Neural crest cell (in vitro differentiated cells): Measurements from ENCODE around the gene ARG2. TPM values are rescaled to one million over a fixed set of nuclear protein-coding genes. Genes with fewer than 3 reads are reported as not detected.

Experiments used
- DNase-seq: peaks from one replicate; pipeline ENCODE4 v3.0.0; 2021; ENCODE audit warnings: low read depth, mixed read lengths, low spot score
- H3K27ac Mint-ChIP-seq: one replicate; pipeline ENCODE4 v1.8.0; 2021; ENCODE audit warnings: mild to moderate bottlenecking, mixed read lengths; ENCODE audit not compliant: unreplicated experiment
- H3K27me3 Mint-ChIP-seq: 2 replicates; pipeline ENCODE4 v1.8.0; 2021; ENCODE audit warnings: low read depth, mild to moderate bottlenecking, mixed read lengths
- H3K36me3 Mint-ChIP-seq: 2 replicates; pipeline ENCODE4 v1.8.0; 2021; ENCODE audit warnings: low read depth, mild to moderate bottlenecking, mixed read lengths
- H3K4me1 Mint-ChIP-seq: 2 replicates; pipeline ENCODE4 v1.8.0; 2021; ENCODE audit warnings: mixed read lengths
- H3K4me3 Mint-ChIP-seq: one replicate; pipeline ENCODE4 v1.8.0; 2021; ENCODE audit warnings: mild to moderate bottlenecking, mixed read lengths
- H3K9me3 Mint-ChIP-seq: 2 replicates; pipeline ENCODE4 v1.8.0; 2021; ENCODE audit warnings: mixed read lengths
- CTCF ChIP-seq: fragments of 200-600 bp; sonication (generic); conservative IDR thresholded peaks from 2 replicates; pipeline ENCODE4 v1.5.0; 2021; ENCODE audit warnings: antibody characterized with exemption, mild to moderate bottlenecking
- total RNA-seq: library from RNA; stranded (reverse); gene quantifications from 2 replicates; pipeline ENCODE4 v1.2.1, GENCODE V29; 2021

Gene ARG2
- total RNA-seq, 1 donor from 2014 or later = 22.2 TPM

- H3K27me3 Mint-ChIP-seq = no peaks in the 10 kb centered on the region
- H3K4me3 Mint-ChIP-seq = no peak overlapping the region
- no peaks in the 10 kb centered on the region for H3K9me3 Mint-ChIP-seq
- peaks cover 3% of the 10 kb centered on the region for H3K36me3 Mint-ChIP-seq
- no peak for TF ChIP-seq CTCF
- no peak for DNase-seq
- H3K4me1 Mint-ChIP-seq = peaks cover 6% of the 10 kb centered on the region
- no peak overlapping the region for H3K27ac Mint-ChIP-seq
Observed at GRCh38 chr14:67573228-67574010, 46.3 kb upstream of the ARG2 start.

- no peak for TF ChIP-seq CTCF
- Mint-ChIP-seq H3K27ac (no peak overlapping the region), H3K4me1 (peaks cover 6% of the 10 kb centered on the region), H3K27me3 (no peaks in the 10 kb centered on the region), H3K9me3 (no peaks in the 10 kb centered on the region), H3K4me3 (no peak overlapping the region), H3K36me3 (peaks cover 3% of the 10 kb centered on the region)
- DNase-seq = no peak
Observed at GRCh38 chr14:67574156-67574555, 45.6 kb upstream of the ARG2 start.

- Mint-ChIP-seq H3K27me3 (no peaks in the 10 kb centered on the region), H3K36me3 (peaks cover 3% of the 10 kb centered on the region), H3K9me3 (no peaks in the 10 kb centered on the region), H3K27ac (no peak overlapping the region), H3K4me1 (peaks cover 6% of the 10 kb centered on the region), H3K4me3 (no peak overlapping the region)
- TF ChIP-seq CTCF = no peak
- DNase-seq = no peak
Observed at GRCh38 chr14:67574806-67575205, 44.9 kb upstream of the ARG2 start.

- Mint-ChIP-seq H3K36me3 (peaks cover 3% of the 10 kb centered on the region), H3K27ac (no peak overlapping the region), H3K4me1 (peaks cover 6% of the 10 kb centered on the region), H3K4me3 (no peak overlapping the region), H3K9me3 (no peaks in the 10 kb centered on the region), H3K27me3 (no peaks in the 10 kb centered on the region)
- no peak for DNase-seq
- no peak for TF ChIP-seq CTCF
Observed at GRCh38 chr14:67575684-67576083, 44.0 kb upstream of the ARG2 start.

GRCh38 chr14:67576216-67576955 lies 43.3 kb upstream of the ARG2 start:
- Mint-ChIP-seq H3K27ac (no peak overlapping the region), H3K4me3 (no peak overlapping the region), H3K9me3 (no peaks in the 10 kb centered on the region), H3K4me1 (peaks cover 2% of the 10 kb centered on the region), H3K36me3 (peaks cover 3% of the 10 kb centered on the region), H3K27me3 (no peaks in the 10 kb centered on the region)
- DNase-seq = no peak
- TF ChIP-seq CTCF = no peak
